ENCODE measurements around the gene YLPM1.

The YLPM1 gene

DNA sequence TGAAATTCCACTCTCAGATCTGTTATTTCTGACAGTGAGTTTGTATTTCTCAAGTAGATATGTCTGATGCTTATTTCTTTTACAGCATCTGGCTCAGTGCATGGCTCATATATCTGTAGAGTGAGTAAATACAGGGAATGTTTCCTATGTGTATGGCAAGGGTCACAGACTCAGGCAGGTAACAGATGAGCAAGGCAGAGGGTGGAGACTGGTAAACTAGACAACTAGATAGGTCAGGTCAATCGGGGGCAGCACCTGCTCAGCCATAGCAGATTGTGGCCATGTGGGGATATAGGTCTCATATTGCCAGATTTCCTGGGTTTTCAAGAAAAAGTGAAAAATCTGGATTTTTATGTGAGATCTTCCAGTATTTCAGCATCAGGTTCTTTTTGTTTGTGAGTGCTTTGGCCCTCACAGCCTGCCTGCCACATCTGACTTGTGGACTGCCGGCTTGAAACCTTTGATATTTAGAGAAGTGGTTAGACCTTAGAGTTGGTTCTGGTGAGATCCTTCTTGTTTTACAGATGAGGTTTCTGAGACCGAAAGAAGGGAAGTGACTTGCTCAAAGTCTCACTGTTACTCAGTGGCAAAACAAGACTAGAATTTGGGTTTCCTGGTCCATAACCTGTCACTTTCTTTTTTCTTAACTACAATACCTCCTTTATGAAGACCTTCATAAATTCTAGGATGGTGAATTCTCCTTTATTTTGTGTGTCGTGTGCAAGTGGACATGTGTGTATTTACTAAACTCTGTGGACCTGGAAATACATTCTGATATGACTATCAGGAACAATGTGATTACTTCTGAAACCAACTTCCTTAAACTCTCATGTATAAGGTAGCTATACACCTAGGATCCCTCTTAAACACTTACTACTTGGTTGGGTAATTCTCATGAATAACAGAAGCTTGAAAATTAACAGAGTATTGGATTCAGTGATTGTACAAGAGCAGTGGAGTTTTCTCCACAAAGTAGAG is 78.4 kb downstream of the YLPM1 start:
- peak; percentile 25 for DNase-seq

DNA sequence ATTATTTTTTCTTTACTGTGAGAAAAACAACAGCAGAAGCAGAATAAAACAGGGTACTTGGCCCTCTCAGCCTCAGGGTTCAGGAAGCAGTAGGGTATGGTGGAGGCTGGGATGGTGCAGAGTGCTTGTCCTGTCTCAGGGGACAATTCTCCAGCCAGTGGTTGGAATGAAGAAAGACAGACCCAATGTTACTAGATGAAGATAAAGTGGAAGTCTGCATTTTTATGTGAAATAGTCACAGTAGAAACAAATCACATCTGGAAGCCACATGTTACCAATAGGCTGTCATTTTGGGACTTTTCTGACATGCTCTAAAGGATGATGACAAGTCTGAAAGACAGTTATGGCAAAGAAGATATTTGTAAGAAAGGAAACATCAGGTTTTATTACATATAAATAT is 80.5 kb downstream of the YLPM1 start:
- DNase-seq = no peak

DNA sequence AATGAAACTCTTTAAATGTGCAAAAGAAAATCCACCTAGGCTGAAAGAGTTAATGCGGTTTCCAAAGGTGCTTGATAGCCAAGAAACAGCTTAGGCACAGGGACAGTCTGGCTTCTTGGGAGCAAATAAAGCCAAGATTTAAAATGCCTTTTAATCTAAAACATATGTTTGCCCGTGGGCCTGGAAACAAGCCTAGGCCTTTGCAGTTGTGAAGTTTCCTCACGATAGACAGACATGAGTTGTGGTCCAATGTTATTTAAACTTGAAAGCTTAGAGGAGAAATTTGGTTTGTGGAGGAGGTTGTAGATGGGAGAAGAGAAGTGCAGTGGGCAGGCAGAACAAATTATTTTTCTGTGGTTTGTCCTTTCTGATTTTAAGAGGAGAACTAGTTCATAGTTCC is 83.1 kb downstream of the YLPM1 start:
- DNase-seq = no peak

- no peak for DNase-seq
These were observed 84.0 kb downstream of the YLPM1 start for GRCh38 chr14:74846968-74847665.

GRCh38 chr14:74848768-74849167 is 85.7 kb downstream of the YLPM1 start:
- no peak for DNase-seq

- DNase-seq = no peak
These were observed 89.9 kb downstream of the YLPM1 start for GRCh38 chr14:74852922-74853530.

DNA sequence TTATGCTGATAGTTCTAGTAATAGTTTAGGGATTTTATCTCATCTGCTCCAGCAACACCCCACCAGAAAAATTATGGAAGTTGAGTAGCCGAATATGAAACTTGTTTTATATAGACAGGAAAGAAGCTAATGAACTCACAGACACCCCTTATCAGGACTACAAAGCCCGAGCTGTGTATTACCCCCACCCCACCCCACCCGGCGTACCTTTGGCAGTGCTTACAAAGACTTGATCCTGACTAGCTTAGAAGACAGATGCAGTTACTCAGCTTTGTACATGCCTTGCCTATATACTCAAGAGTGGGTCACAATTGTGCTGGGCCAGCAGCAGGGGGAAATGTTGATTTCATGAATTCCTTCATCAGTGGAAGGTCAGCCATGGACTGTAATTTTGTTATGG is 90.5 kb downstream of the YLPM1 start:
- DNase-seq = no peak

GRCh38 chr14:74855021-74855420 is 91.9 kb downstream of the YLPM1 start:
- DNase-seq = no peak

DNA sequence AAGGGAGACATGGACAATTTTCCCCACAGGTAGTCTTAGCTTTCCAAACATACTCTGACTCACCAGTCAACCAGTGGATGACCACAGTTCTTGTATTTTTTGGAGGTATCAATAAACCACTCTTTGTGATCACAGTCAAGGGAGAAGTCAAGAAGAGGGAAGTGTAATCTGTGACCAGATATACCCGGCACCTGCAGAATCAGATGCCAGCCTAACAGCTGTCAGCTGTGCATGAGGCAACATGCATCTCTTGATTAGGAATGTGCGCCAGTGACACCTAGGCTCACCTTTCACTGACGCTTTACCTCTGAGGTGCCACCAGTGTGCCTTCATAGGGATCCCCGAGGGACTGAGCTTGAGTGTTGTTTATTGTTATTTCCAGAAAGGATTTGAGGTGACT is 92.8 kb downstream of the YLPM1 start:
- DNase-seq = no peak

GRCh38 chr14:74856366-74856765 is 93.2 kb downstream of the YLPM1 start:
- DNase-seq = no peak

- no peak for DNase-seq
These were observed 94.9 kb downstream of the YLPM1 start for GRCh38 chr14:74858022-74858421.

DNA sequence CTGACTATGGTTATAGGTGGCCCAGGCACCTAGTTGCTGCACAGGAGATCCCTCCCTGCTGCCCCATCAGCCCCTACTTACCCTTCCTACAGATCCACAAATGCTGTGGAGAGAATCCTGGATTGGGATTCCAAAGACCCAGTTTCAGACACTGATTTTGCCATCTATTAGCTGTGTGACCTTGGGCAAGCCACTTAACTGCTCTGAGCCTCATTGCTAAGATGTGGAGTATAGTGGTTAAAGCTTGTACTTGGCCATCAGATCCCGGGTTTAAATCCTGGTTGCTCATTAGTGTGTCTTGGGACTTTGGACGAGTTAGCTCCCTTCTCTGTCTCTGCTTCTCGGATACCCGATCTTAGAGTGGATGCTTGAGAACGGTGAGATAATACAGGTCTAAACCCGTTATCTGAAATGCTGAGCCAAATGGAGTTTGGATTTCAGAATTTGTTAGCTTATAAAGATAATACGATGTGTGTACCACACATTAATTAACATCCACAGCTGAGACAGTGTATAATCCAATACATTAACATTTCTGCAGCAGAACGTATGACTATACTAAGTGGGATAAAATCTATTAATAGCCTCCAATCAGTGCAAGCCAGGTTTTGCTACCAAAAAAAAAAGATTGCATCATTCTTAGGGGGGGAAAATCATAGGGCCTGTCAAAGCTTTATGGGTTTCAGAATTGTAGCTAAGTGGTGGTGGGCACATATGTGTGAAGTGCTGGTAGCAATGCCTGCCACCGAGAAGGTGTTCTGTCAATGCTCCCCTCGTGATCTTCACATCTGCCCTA is 96.8 kb downstream of the YLPM1 start:
- no peak for DNase-seq

DNA sequence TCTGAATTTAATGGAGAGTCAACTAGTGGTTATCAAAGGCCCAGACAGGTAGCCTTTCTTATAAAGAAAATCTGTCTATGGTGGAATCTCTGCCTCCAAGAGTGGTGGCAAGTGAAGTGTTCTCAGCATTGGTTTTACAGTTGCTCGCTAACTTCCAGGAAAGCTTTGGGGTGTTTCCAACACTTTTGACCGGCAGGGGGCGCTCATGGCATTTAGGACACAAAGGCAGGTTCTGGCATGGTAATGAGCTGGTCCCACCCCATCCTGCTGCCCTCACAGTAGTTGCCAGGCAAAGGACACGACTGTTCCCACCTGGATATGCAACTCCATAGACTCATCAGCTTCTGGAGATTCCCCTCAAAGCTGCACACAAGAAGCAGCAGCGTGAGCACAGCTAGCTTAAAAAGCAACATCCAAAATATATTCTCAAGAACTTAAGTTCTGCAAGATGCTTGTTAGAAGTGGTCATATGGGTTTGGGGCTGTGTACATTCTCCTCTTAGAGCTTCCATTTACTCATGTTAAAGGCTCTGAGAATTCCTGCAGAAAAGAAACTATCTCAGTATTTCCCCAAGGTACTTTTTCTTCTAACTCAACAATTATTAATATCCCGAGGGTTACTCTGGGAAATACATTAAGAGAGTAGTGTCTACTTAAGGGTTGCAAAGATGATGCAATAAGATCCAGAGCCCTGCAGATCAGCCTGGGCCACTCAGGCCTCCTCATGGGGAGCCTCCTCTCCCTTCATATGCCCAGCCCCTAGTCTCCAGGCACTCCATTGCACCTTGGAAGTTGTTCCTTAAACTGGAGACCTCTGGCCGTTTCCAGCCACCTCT is 98.0 kb downstream of the YLPM1 start:
- DNase-seq = peak; percentile 88

- no peak for DNase-seq
These were observed 98.6 kb downstream of the YLPM1 start for GRCh38 chr14:74861734-74862090.

DNA sequence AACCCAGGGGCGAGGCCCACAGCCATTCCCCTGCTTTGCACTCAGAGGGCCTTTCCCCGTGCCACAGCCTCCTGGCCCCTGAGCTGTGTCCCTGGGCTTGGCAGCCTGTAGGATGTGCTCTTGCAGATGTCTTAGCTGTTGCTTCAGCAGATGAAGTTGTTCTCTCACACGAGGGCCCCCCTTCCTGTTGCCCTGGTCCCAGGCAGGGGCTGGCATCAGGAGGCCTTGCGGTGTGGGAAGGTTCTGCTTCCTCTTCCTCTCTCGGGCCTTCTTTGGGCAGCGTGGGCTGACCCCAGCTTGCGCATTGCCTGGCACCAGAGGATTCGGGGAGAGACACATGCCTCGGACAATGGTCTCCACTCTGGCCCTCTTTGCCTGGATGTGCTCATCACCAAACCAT is 100.2 kb downstream of the YLPM1 start:
- DNase-seq = no peak

GRCh38 chr14:74864198-74864597 is 101.1 kb downstream of the YLPM1 start:
- no peak for DNase-seq

DNA sequence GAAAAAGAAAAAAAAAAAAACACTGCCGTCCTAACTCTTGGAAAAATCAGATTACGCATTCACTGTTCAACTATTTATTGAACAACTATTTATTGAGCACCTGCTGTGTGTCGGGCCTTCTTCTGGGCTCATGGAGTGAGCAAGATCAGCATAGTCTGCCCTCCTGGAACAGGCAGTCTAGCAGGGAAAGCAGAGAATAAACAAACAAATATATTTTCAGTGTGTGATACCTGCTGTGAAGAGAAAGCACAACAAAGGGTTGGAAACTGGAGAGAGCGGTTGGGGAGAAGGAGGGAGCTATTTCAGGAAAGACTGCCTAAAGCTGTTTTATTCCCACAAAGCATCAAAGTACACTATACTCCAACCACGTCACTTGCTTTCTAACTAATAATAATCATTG is 102.0 kb downstream of the YLPM1 start:
- no peak for DNase-seq

- no peak for DNase-seq
These were observed 103.7 kb downstream of the YLPM1 start for GRCh38 chr14:74866708-74867389.

DNA sequence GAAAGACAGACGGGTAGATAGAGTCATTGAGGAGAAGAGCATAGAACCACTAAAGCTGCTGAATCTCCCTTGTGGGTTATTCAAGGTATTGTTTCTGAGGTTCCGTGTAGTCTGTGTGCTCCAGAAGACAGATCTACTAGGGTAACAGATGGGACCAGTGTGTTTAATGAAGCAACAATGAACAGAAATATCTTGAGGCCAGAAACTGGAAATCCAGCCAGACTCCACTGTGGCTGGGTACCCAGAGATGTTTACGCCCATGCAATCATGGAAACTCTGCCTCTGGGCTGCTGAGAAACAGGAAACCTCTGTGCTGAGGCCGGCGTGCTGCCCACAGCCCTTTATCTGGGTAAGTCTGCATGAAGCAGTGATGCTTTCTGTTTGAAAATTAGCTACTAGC is 104.6 kb downstream of the YLPM1 start:
- DNase-seq = peak; percentile 57

- DNase-seq = no peak
These were observed 105.6 kb downstream of the YLPM1 start for GRCh38 chr14:74868739-74869138.

DNA sequence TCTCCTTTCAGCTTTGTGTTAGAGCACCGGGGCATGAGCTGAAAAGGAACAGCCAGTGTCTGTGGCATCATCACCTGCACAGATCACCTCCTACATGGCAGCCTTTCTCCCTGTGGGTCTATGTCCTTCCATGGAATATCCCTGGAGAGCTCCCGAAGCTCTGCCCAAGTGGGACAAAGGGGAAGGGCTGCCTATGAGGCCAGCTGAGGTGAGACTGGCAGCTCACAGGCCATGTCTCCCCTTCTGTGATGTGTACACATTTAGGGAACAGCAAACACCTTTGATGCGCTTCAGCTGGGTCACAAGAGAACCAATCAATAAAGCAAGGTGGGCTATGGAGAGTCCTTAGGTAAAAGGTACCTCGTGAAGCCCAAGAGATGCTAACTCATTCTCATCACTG is 108.7 kb downstream of the YLPM1 start:
- DNase-seq = no peak

All from stimulated activated CD4-positive, alpha-beta T cell treated with anti-CD3 and anti-CD28 coated beads, Interleukin-1b, Interleukin-23, amount 100 ng/mL, for 48 hours (primary cell).